ENCODE results near the gene MEGF8. TPM values are rescaled to one million over a fixed set of nuclear protein-coding genes. Genes with fewer than 3 reads are reported as not detected.

The MEGF8 gene
- total RNA-seq, 4 donors from 2014 or later = 10.7 to 21.5 (median 16.1) TPM

DNA sequence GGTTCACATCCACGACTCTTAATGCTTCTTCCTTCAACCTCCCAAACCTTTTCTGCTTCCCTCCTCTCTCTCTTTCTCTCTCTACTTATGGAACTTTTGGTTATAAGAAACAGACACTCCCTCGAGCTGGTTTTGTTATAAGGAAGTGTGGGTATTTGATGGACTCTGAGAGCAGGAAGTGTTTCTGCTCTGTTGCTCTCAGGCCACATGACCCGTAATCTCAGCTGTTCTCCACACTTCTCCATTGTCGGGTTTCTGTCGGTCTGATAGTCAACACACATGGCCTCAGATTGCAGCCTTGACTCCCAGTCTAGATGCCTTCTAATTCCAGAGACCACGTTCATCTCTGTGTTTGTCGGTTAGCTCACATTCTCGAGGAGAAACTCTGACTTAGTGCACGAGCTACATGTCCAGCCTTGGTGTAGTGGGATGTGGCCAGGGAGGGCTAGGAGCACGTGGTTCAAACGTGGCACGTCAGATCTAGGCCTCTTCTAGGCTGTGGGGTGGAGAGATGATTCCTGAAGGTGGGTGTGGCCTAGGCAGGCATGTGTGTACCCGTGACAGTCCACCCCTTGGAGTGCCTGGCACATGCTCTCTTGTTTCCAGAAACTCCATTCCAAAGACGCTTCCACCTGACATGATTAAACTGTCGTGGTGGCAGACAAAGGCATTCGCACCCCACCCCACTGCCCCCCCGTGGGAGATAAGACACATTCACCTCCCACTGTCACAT lies 38.3 kb downstream of the MEGF8 start:
- no peak overlapping the region for H3K27ac ChIP-seq
- H3K4me3 ChIP-seq = no peak overlapping the region
- no peak for TF ChIP-seq POLR2A (IDR thresholded peaks at IDR 0.05)
- no peak for TF ChIP-seq POLR2AphosphoS5 (IDR thresholded peaks at IDR 0.05)
- TF ChIP-seq, protein P1, sequence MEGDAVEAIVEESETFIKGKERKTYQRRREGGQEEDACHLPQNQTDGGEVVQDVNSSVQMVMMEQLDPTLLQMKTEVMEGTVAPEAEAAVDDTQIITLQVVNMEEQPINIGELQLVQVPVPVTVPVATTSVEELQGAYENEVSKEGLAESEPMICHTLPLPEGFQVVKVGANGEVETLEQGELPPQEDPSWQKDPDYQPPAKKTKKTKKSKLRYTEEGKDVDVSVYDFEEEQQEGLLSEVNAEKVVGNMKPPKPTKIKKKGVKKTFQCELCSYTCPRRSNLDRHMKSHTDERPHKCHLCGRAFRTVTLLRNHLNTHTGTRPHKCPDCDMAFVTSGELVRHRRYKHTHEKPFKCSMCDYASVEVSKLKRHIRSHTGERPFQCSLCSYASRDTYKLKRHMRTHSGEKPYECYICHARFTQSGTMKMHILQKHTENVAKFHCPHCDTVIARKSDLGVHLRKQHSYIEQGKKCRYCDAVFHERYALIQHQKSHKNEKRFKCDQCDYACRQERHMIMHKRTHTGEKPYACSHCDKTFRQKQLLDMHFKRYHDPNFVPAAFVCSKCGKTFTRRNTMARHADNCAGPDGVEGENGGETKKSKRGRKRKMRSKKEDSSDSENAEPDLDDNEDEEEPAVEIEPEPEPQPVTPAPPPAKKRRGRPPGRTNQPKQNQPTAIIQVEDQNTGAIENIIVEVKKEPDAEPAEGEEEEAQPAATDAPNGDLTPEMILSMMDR (IDR thresholded peaks at IDR 0.05) = no peak
- TF ChIP-seq EP300 (IDR thresholded peaks at IDR 0.05) = no peak
- peaks cover 3% of the 10 kb centered on the region for H3K9me3 ChIP-seq
- no peak for DNase-seq (ENCODE audit: low spot score in 2 of 2)
- WGBS = 83% methylated on average over 17 of the region's 17 CpGs
- H3K27me3 ChIP-seq = no peaks in the 10 kb centered on the region
- peaks cover 48% of the 10 kb centered on the region for H3K36me3 ChIP-seq
- H3K4me1 ChIP-seq = no peaks in the 10 kb centered on the region

DNA sequence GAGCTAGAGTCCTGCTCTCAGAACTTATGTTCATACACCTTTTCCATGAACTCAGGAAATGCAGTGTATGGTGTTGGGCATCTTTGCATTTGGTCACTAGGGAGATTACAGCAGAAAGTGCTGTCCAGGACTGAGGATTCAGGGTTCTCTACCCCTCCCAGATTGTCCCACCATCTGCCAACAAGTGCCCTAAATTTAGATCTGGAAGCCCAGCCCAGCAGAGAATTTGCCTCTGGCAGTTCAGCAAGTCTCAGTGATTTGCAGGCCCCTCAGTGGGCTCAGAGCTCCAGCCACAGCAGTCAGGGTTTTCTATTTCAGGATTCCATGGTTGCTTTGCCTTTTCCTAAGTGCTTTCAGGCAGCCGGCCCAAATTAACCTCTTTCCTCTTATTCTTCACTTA lies 41.2 kb downstream of the MEGF8 start:
- Histone ChIP-seq H3K4me3 (no peak overlapping the region), H3K9me3 (peaks cover 3% of the 10 kb centered on the region), H3K27me3 (no peaks in the 10 kb centered on the region), H3K4me1 (peaks cover 3% of the 10 kb centered on the region), H3K36me3 (peaks cover 37% of the 10 kb centered on the region), H3K27ac (no peak overlapping the region)
- no peak for TF ChIP-seq POLR2A (IDR thresholded peaks at IDR 0.05)
- TF ChIP-seq POLR2AphosphoS5 (IDR thresholded peaks at IDR 0.05) = no peak
- TF ChIP-seq, protein P1 (IDR thresholded peaks at IDR 0.05) = no peak
- no peak for DNase-seq (ENCODE audit: low spot score in 2 of 2)
- WGBS = 77% methylated on average over 1 of the region's 1 CpG

DNA sequence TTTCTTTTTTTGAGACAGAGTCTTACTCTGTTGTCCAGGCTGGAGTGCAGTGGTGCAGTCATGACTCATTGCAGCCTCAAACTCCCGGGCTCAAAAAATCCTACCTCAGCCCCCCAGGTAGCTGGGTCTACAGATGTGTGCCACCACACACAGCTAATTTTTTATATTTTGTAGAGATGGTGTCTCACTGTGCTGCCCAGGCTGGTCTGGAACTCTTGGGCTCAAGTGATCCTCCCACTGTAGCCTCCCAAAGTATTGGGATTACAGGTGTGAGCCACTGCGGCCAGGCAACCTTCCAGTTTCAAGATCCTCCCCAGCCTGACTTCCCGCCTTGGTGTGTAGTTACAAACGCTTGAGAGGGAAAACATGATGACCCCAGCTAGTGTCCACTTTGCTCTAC lies 42.5 kb downstream of the MEGF8 start:
- WGBS = 100% methylated on average over 4 of the region's 4 CpGs
- H3K27me3 ChIP-seq = no peaks in the 10 kb centered on the region
- H3K27ac ChIP-seq = no peak overlapping the region
- H3K4me3 ChIP-seq = no peak overlapping the region
- H3K9me3 ChIP-seq = peaks cover 3% of the 10 kb centered on the region
- DNase-seq (ENCODE audit: low spot score in 2 of 2) = no peak
- peaks cover 37% of the 10 kb centered on the region for H3K36me3 ChIP-seq
- peaks cover 3% of the 10 kb centered on the region for H3K4me1 ChIP-seq
- TF ChIP-seq, protein P1 (IDR thresholded peaks at IDR 0.05) = no peak
- TF ChIP-seq EP300 (IDR thresholded peaks at IDR 0.05) (no peak), POLR2AphosphoS5 (IDR thresholded peaks at IDR 0.05) (no peak), POLR2A (IDR thresholded peaks at IDR 0.05) (no peak)

DNA sequence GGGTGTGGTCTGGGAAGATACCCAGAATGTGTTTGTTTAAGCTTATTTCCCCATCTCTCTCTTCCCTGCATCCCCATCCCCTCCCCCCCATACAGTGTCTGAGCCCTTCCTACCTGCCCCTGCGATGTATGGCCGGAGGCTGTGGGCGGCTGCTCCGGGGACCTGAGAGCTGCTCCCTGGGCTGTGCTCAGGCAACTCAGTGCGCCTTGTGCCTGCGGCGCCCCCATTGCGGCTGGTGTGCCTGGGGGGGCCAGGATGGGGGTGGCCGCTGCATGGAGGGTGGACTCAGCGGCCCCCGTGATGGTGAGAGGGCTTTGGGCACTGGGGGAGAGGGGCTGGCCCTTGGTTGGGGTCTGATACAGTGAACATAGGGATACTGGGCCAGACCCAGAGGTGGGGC lies 42.9 kb downstream of the MEGF8 start:
- peaks cover 3% of the 10 kb centered on the region for H3K9me3 ChIP-seq
- TF ChIP-seq EP300 (IDR thresholded peaks at IDR 0.05) (no peak), POLR2A (IDR thresholded peaks at IDR 0.05) (no peak), POLR2AphosphoS5 (IDR thresholded peaks at IDR 0.05) (no peak)
- H3K27ac ChIP-seq = no peak overlapping the region
- no peak for DNase-seq (ENCODE audit: low spot score in 2 of 2)
- no peak overlapping the region for H3K4me3 ChIP-seq
- H3K36me3 ChIP-seq = peaks cover 34% of the 10 kb centered on the region
- WGBS = 94% methylated on average over 5 of the region's 11 CpGs
- no peaks in the 10 kb centered on the region for H3K27me3 ChIP-seq
- H3K4me1 ChIP-seq = peaks cover 3% of the 10 kb centered on the region

DNA sequence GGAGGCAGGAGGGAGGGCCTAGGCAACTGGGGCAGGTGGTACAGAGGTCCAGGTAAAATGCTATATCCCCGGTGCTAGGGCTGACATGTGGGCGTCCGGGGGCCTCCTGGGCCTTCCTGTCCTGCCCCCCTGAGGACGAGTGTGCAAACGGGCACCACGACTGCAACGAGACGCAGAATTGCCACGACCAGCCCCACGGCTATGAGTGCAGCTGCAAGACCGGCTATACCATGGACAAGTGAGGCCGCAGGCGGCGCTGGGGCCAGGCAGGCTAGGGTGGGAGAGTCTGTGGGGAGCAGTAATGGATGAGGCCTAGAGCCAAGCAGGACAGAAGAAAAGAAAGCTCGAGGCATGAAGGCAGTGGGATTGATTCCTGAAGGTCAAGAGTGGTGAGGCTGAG lies 43.3 kb downstream of the MEGF8 start:
- Histone ChIP-seq H3K9me3 (peaks cover 2% of the 10 kb centered on the region), H3K36me3 (peaks cover 30% of the 10 kb centered on the region), H3K27me3 (no peaks in the 10 kb centered on the region), H3K27ac (no peak overlapping the region), H3K4me3 (no peak overlapping the region), H3K4me1 (peaks cover 3% of the 10 kb centered on the region)
- 95% methylated on average over 15 of the region's 15 CpGs for WGBS
- no peak for DNase-seq (ENCODE audit: low spot score in 2 of 2)
- TF ChIP-seq, protein P1 (IDR thresholded peaks at IDR 0.05) = no peak
- TF ChIP-seq EP300 (IDR thresholded peaks at IDR 0.05) (no peak), POLR2AphosphoS5 (IDR thresholded peaks at IDR 0.05) (no peak), POLR2A (IDR thresholded peaks at IDR 0.05) (no peak)

All from suprapubic skin (tissue), 4 donors.